HG03039 (cell line): ENCODE measurements around the gene GALNT10.

Experiments used
- ATAC-seq: cut with Tn5 transposase; IDR thresholded peaks from one replicate; pipeline ENCODE4 v1.9.1; 2021; ENCODE audit warnings: mild to moderate bottlenecking, moderate library complexity; ENCODE audit not compliant: unreplicated experiment

GALNT10 gene

GRCh38 chr5:154176181-154176580, 14.4 kb upstream of the GALNT10 start:
- no peak for ATAC-seq

- no peak for ATAC-seq
Observed at GRCh38 chr5:154178661-154179060, 11.9 kb upstream of the GALNT10 start.

- peak; percentile 77 for ATAC-seq
Observed at GRCh38 chr5:154179846-154180710, 10.5 kb upstream of the GALNT10 start.

- no peak for ATAC-seq
Observed at GRCh38 chr5:154181161-154181560, 9.4 kb upstream of the GALNT10 start.

- ATAC-seq: peak; percentile 12
Observed at GRCh38 chr5:154189256-154189818, 1.2 kb upstream of the GALNT10 start.

GRCh38 chr5:154189819-154190594, 526 bp upstream of the GALNT10 start:
- ATAC-seq: peak; percentile 68

GRCh38 chr5:154191467-154192261, 1.1 kb downstream of the GALNT10 start:
- ATAC-seq: no peak

GRCh38 chr5:154193283-154193682, 2.8 kb downstream of the GALNT10 start:
- ATAC-seq: no peak

GRCh38 chr5:154193701-154194121, 3.2 kb downstream of the GALNT10 start:
- no peak for ATAC-seq

- ATAC-seq: no peak
Observed at GRCh38 chr5:154194345-154195329, 4.1 kb downstream of the GALNT10 start.

- ATAC-seq: no peak
Observed at GRCh38 chr5:154196281-154196680, 5.7 kb downstream of the GALNT10 start.

GRCh38 chr5:154196955-154197652, 6.6 kb downstream of the GALNT10 start:
- no peak for ATAC-seq

- no peak for ATAC-seq
Observed at GRCh38 chr5:154197801-154198491, 7.4 kb downstream of the GALNT10 start.

- no peak for ATAC-seq
Observed at GRCh38 chr5:154198611-154199230, 8.2 kb downstream of the GALNT10 start.

GRCh38 chr5:154199263-154199662, 8.7 kb downstream of the GALNT10 start:
- no peak for ATAC-seq

- no peak for ATAC-seq
Observed at GRCh38 chr5:154199671-154200220, 9.2 kb downstream of the GALNT10 start.

GRCh38 chr5:154200221-154200620, 9.7 kb downstream of the GALNT10 start:
- no peak for ATAC-seq
